ENCODE data around the gene CDK4. TPM values are rescaled to one million over a fixed set of nuclear protein-coding genes. Genes with fewer than 3 reads are reported as not detected.

CDK4 gene
- total RNA-seq, 1 donor from 2014 or later = 227 TPM

- H3K4me3 Mint-ChIP-seq = no peak overlapping the region
- H3K4me1 Mint-ChIP-seq (ENCODE audit: low read depth) = peaks cover 10% of the 10 kb centered on the region
- DNase-seq (ENCODE audit: low spot score) = no peak
- intact Hi-C loops (cut with micrococcal nuclease) = no loop called here
- no peak overlapping the region for H3K27ac Mint-ChIP-seq
- H3K36me3 Mint-ChIP-seq (ENCODE audit: low read depth) = peaks cover 21% of the 10 kb centered on the region
- H3K27me3 Mint-ChIP-seq (ENCODE audit: insufficient read depth) = no peaks in the 10 kb centered on the region
- peaks cover 4% of the 10 kb centered on the region for H3K9me3 Mint-ChIP-seq
Measured at GRCh38 chr12:57713209-57713608, 38.9 kb downstream of the CDK4 start.

- Mint-ChIP-seq H3K27me3 (ENCODE audit: insufficient read depth) (no peaks in the 10 kb centered on the region), H3K4me1 (ENCODE audit: low read depth) (peaks cover 10% of the 10 kb centered on the region), H3K4me3 (no peak overlapping the region), H3K27ac (no peak overlapping the region), H3K36me3 (ENCODE audit: low read depth) (peaks cover 18% of the 10 kb centered on the region), H3K9me3 (peaks cover 4% of the 10 kb centered on the region)
- no peak for DNase-seq (ENCODE audit: low spot score)
- intact Hi-C loops (cut with micrococcal nuclease) = no loop called here
Measured at GRCh38 chr12:57712701-57713100, 39.4 kb downstream of the CDK4 start.

GRCh38 chr12:57708296-57708695 lies 43.8 kb downstream of the CDK4 start:
- no peak for DNase-seq (ENCODE audit: low spot score)
- peaks cover 9% of the 10 kb centered on the region for H3K9me3 Mint-ChIP-seq
- peaks cover 31% of the 10 kb centered on the region for H3K36me3 Mint-ChIP-seq (ENCODE audit: low read depth)
- H3K27ac Mint-ChIP-seq = no peak overlapping the region
- H3K4me1 Mint-ChIP-seq (ENCODE audit: low read depth) = peaks cover 10% of the 10 kb centered on the region
- H3K4me3 Mint-ChIP-seq = no peak overlapping the region
- no peaks in the 10 kb centered on the region for H3K27me3 Mint-ChIP-seq (ENCODE audit: insufficient read depth)
- intact Hi-C loops (cut with micrococcal nuclease) = no loop called here

GRCh38 chr12:57707250-57707649 lies 44.9 kb downstream of the CDK4 start:
- Mint-ChIP-seq H3K9me3 (peaks cover 18% of the 10 kb centered on the region), H3K4me1 (ENCODE audit: low read depth) (peaks cover 10% of the 10 kb centered on the region), H3K27me3 (ENCODE audit: insufficient read depth) (no peaks in the 10 kb centered on the region), H3K36me3 (ENCODE audit: low read depth) (peaks cover 40% of the 10 kb centered on the region), H3K27ac (no peak overlapping the region), H3K4me3 (no peak overlapping the region)
- DNase-seq (ENCODE audit: low spot score) = no peak
- intact Hi-C loops (cut with micrococcal nuclease) = no loop called here

- Mint-ChIP-seq H3K9me3 (peaks cover 14% of the 10 kb centered on the region), H3K27ac (no peak overlapping the region), H3K36me3 (ENCODE audit: low read depth) (peaks cover 55% of the 10 kb centered on the region), H3K4me1 (ENCODE audit: low read depth) (no peaks in the 10 kb centered on the region), H3K4me3 (no peak overlapping the region), H3K27me3 (ENCODE audit: insufficient read depth) (no peaks in the 10 kb centered on the region)
- intact Hi-C loops (cut with micrococcal nuclease) = no loop called here
- no peak for DNase-seq (ENCODE audit: low spot score)
Measured at GRCh38 chr12:57700317-57700716, 51.8 kb downstream of the CDK4 start.

- intact Hi-C loops (cut with micrococcal nuclease) = no loop called here
- Mint-ChIP-seq H3K9me3 (peaks cover 9% of the 10 kb centered on the region), H3K27ac (no peak overlapping the region), H3K27me3 (ENCODE audit: insufficient read depth) (no peaks in the 10 kb centered on the region), H3K4me1 (ENCODE audit: low read depth) (no peaks in the 10 kb centered on the region), H3K4me3 (no peak overlapping the region), H3K36me3 (ENCODE audit: low read depth) (peaks cover 46% of the 10 kb centered on the region)
- no peak for DNase-seq (ENCODE audit: low spot score)
Measured at GRCh38 chr12:57698414-57698813, 53.7 kb downstream of the CDK4 start.

Other genes starting within 250 kb of the CDK4 start
- 17.8 and 18.1 TPM in 2 replicates for gene DDIT3, start 231.8 kb downstream of the CDK4 start, total RNA-seq
- gene MBD6, start 229.5 kb downstream of the CDK4 start, total RNA-seq = 63.3 and 66.8 TPM in 2 replicates
- gene DCTN2, start 205.1 kb downstream of the CDK4 start, total RNA-seq = 78.6 and 83.5 TPM in 2 replicates
- 2.4 TPM in 2 replicates for gene KIF5A, start 202.3 kb downstream of the CDK4 start, total RNA-seq
- gene PIP4K2C, start 161.1 kb downstream of the CDK4 start, total RNA-seq = 22.8 and 25.7 TPM in 2 replicates
- 16.8 and 18.5 TPM in 2 replicates for gene DTX3, start 147.5 kb downstream of the CDK4 start, total RNA-seq
- gene ARHGEF25, start 140.9 kb downstream of the CDK4 start, total RNA-seq = 0.60 and 1.5 TPM in 2 replicates
- gene B4GALNT1, start 119.1 kb downstream of the CDK4 start, total RNA-seq = 4.4 and 4.6 TPM in 2 replicates
- gene OS9, start 58.2 kb downstream of the CDK4 start, total RNA-seq = 99.6 and 100.0 TPM in 2 replicates
- gene AGAP2, start 13.6 kb downstream of the CDK4 start, total RNA-seq = 31.5 and 33.4 TPM in 2 replicates
- gene TSPAN31, start 7.3 kb downstream of the CDK4 start, total RNA-seq = 24.0 and 24.5 TPM in 2 replicates
- 21.2 and 21.8 TPM in 2 replicates for gene MARCHF9, start 2.8 kb upstream of the CDK4 start, total RNA-seq
- gene CYP27B1, start 14.8 kb upstream of the CDK4 start, total RNA-seq = 9.0 and 9.9 TPM in 2 replicates
- gene METTL1, start 19.8 kb upstream of the CDK4 start, total RNA-seq = 89.7 and 90.0 TPM in 2 replicates
- 4.5 and 5.4 TPM in 2 replicates for gene EEF1AKMT3, start 20.3 kb upstream of the CDK4 start, total RNA-seq
- 63.5 and 68.6 TPM in 2 replicates for gene TSFM, start 30.5 kb upstream of the CDK4 start, total RNA-seq
- 2.0 and 3.1 TPM in 2 replicates for gene AVIL, start 66.4 kb upstream of the CDK4 start, total RNA-seq
- 96.5 and 99.6 TPM in 2 replicates for gene CTDSP2, start 94.4 kb upstream of the CDK4 start, total RNA-seq
- 7.3 and 8.7 TPM in 2 replicates for gene ATP23, start 189.3 kb upstream of the CDK4 start, total RNA-seq